IMR-90 (cell line): ENCODE measurements around the gene HLA-A. TPM values are rescaled to one million over a fixed set of nuclear protein-coding genes. Genes with fewer than 3 reads are reported as not detected.

ENCODE experiments used
- ATAC-seq: fragments of 200-7000 bp; cut with Tn5 transposase; 2 replicates; pipeline ENCODE4 v1.9.1; 2020; ENCODE audit warnings: low read depth, mild to moderate bottlenecking, moderate library complexity
- BruUV-seq: library from RNA; stranded (reverse); fragments of 400-500 nt; replicated peaks from 2 replicates; lab custom pipeline; 2021; lab: Mats Ljungman, UMichigan
- CTCF ChIA-PET: fragments of 300-600 bp; formaldehyde crosslinking; extraction: SDS; loops from one replicate; lab custom pipeline; 2021; ENCODE audit warnings: antibody characterized with exemption; lab: Yijun Ruan, JAX
- POLR2A ChIA-PET: fragments of 300-600 bp; sonication (Branson Sonifier 250); formaldehyde crosslinking; loops from one replicate; lab custom pipeline; 2022; ENCODE audit warnings: antibody characterized with exemption; ENCODE audit not compliant: unreplicated experiment; lab: Charles Lee
- DNase-seq: peaks from one replicate; pipeline ENCODE4 v3.0.0; 2013
- H2AFZ ChIP-seq: replicated peaks from 2 replicates; pipeline ENCODE3; 2013; ENCODE audit warnings: low read length, mild to moderate bottlenecking; ENCODE audit not compliant: poor library complexity
- H2AK5ac ChIP-seq: 2 replicates; pipeline ENCODE4 v1.6.1; 2013; ENCODE audit warnings: low read depth, low read length, inconsistent platforms
- H2AK9ac ChIP-seq: replicated peaks from 2 replicates; pipeline ENCODE3; 2013; ENCODE audit warnings: mild to moderate bottlenecking, low read depth, low read length, moderate library complexity; ENCODE audit not compliant: poor library complexity
- H2BK120ac ChIP-seq: 2 replicates; pipeline ENCODE4 v1.6.1; 2013; ENCODE audit warnings: low read depth, low read length, inconsistent platforms
- H2BK15ac ChIP-seq: 3 replicates; pipeline ENCODE4 v1.6.1; 2013; ENCODE audit warnings: low read depth, low read length, inconsistent platforms
- H2BK20ac ChIP-seq: 2 replicates; pipeline ENCODE4 v1.6.1; 2013; ENCODE audit warnings: low read depth, mild to moderate bottlenecking, inconsistent platforms, low read length, moderate library complexity
- H2BK5ac ChIP-seq: 2 replicates; pipeline ENCODE4 v1.6.1; 2013; ENCODE audit warnings: mild to moderate bottlenecking, low read depth, low read length, inconsistent platforms; ENCODE audit not compliant: poor library complexity, severe bottlenecking
- H3K14ac ChIP-seq: replicated peaks from 2 replicates; pipeline ENCODE4 v1.6.1; 2013; ENCODE audit warnings: low read depth, low read length, inconsistent platforms
- H3K18ac ChIP-seq: 2 replicates; pipeline ENCODE4 v1.6.1; 2013; ENCODE audit warnings: low read depth, low read length, control low read depth
- H3K23ac ChIP-seq: 2 replicates; pipeline ENCODE4 v1.6.1; 2013; ENCODE audit warnings: low read depth, low read length, inconsistent platforms
- H3K27ac ChIP-seq: 2 replicates; pipeline ENCODE4 v1.5.1; 2013; ENCODE audit warnings: mild to moderate bottlenecking, control low read depth, low read length; ENCODE audit not compliant: insufficient read depth
- H3K27me3 ChIP-seq: 2 replicates; pipeline ENCODE4 v1.6.1; 2013; ENCODE audit warnings: low read length; ENCODE audit not compliant: control insufficient read depth, insufficient read depth
- H3K36me3 ChIP-seq: 2 replicates; pipeline ENCODE4 v1.6.1; 2013; ENCODE audit warnings: low read length, mixed read lengths; ENCODE audit not compliant: control insufficient read depth, insufficient read depth
- H3K4ac ChIP-seq: 2 replicates; pipeline ENCODE4 v1.6.1; 2013; ENCODE audit warnings: low read depth, low read length, inconsistent platforms
- H3K4me1 ChIP-seq: 2 replicates; pipeline ENCODE4 v1.6.1; 2013; ENCODE audit warnings: low read length, mixed read lengths; ENCODE audit not compliant: control insufficient read depth, insufficient read depth
- H3K4me2 ChIP-seq: 2 replicates; pipeline ENCODE4 v1.6.1; 2013; ENCODE audit warnings: low read depth, mild to moderate bottlenecking, control low read depth, low read length, moderate library complexity
- H3K4me3 ChIP-seq: 2 replicates; pipeline ENCODE4 v1.5.1; 2013; ENCODE audit warnings: low read depth, mild to moderate bottlenecking, control low read depth, low read length, moderate library complexity; ENCODE audit not compliant: insufficient read depth
- H3K56ac ChIP-seq: 2 replicates; pipeline ENCODE4 v1.6.1; 2013; ENCODE audit warnings: low read length, inconsistent platforms; ENCODE audit not compliant: insufficient read depth; ENCODE audit errors: extremely low read depth
- H3K79me1 ChIP-seq, 2 experiments: 2 replicates each; pipeline ENCODE4 v1.6.1; 2013; ENCODE audit warnings: low read length in 2 of 2, inconsistent platforms in 1 of 2, low read depth in 1 of 2
- H3K9ac ChIP-seq: 2 replicates; pipeline ENCODE4 v1.6.1; 2013; ENCODE audit warnings: low read depth, low read length, control low read depth
- H3K9me1 ChIP-seq: 2 replicates; pipeline ENCODE4 v1.6.1; 2013; ENCODE audit warnings: low read length, inconsistent platforms; ENCODE audit not compliant: insufficient read depth
- H3K9me3 ChIP-seq: 2 replicates; pipeline ENCODE4 v1.6.1; 2013; ENCODE audit warnings: low read length; ENCODE audit not compliant: control insufficient read depth, insufficient read depth
- H4K20me1 ChIP-seq: 2 replicates; pipeline ENCODE4 v1.6.1; 2013; ENCODE audit warnings: low read length, inconsistent platforms; ENCODE audit not compliant: insufficient read depth
- H4K5ac ChIP-seq: 2 replicates; pipeline ENCODE4 v1.6.1; 2013; ENCODE audit warnings: mild to moderate bottlenecking, low read depth, low read length, control low read depth
- H4K8ac ChIP-seq, 2 experiments: 2 replicates each; pipeline ENCODE4 v1.6.1; 2013; ENCODE audit warnings: low read depth in 2 of 2, low read length in 2 of 2, control low read depth in 1 of 2, inconsistent platforms in 1 of 2
- H4K91ac ChIP-seq: 2 replicates; pipeline ENCODE4 v1.6.1; 2013; ENCODE audit warnings: low read depth, low read length, inconsistent platforms; ENCODE audit not compliant: insufficient read depth
- BHLHE40 ChIP-seq: fragments of 150-350 bp; IDR thresholded peaks from 2 replicates; pipeline ENCODE4 v1.6.1; 2016; ENCODE audit warnings: mild to moderate bottlenecking, low read depth, low read length
- CEBPB ChIP-seq: IDR thresholded peaks from 2 replicates; pipeline ENCODE4 v1.6.1; 2012; ENCODE audit warnings: low read depth, low read length, improper control_type of control experiment
- FOS ChIP-seq: fragments of 150-350 bp; IDR thresholded peaks from 2 replicates; pipeline ENCODE4 v1.6.1; 2016; ENCODE audit warnings: low read depth, low read length
- MAFK ChIP-seq: IDR thresholded peaks from 2 replicates; pipeline ENCODE4 v1.6.1; 2012; ENCODE audit warnings: low read depth, low read length, improper control_type of control experiment
- MAZ ChIP-seq: IDR thresholded peaks from 2 replicates; pipeline ENCODE4 v1.6.1; 2012; ENCODE audit warnings: low read depth, mild to moderate bottlenecking, low read length, improper control_type of control experiment, moderate library complexity, borderline replicate concordance
- MXI1 ChIP-seq: IDR thresholded peaks from 2 replicates; pipeline ENCODE4 v1.6.1; 2012; ENCODE audit warnings: low read depth, mild to moderate bottlenecking, low read length, moderate library complexity, borderline replicate concordance
- NFE2L2 ChIP-seq: fragments of 150-350 bp; IDR thresholded peaks from 2 replicates; pipeline ENCODE4 v1.6.1; 2016; ENCODE audit warnings: low read depth, mild to moderate bottlenecking, low read length
- POLR2A ChIP-seq: IDR thresholded peaks from 2 replicates; pipeline ENCODE4 v1.6.1; 2012; ENCODE audit warnings: mild to moderate bottlenecking, low read depth, low read length
- RAD21 ChIP-seq: IDR thresholded peaks from 2 replicates; pipeline ENCODE4 v1.6.1; 2012; ENCODE audit warnings: low read length, improper control_type of control experiment
- RCOR1 ChIP-seq: IDR thresholded peaks from 2 replicates; pipeline ENCODE4 v1.6.1; 2012; ENCODE audit warnings: mild to moderate bottlenecking, low read length, improper control_type of control experiment; ENCODE audit not compliant: insufficient replicate concordance
- RFX5 ChIP-seq: IDR thresholded peaks from 2 replicates; pipeline ENCODE4 v1.8.0; 2012; ENCODE audit warnings: low read depth, mild to moderate bottlenecking, low read length, moderate library complexity
- WGBS, 2 experiments: methylation state at CpG; one replicate each; pipeline versions ENCODE4 v1.1.5 to v1.1.7; 2013; ENCODE audit warnings: missing lambda C conversion rate in 2 of 2; ENCODE audit not compliant: insufficient read length in 1 of 2; ENCODE audit errors: extremely low coverage in 2 of 2; 5-methylcytosine and 5-hydroxymethylcytosine counted together
- dilution Hi-C: fragments of 300-500 bp; cut with HindIII; formaldehyde crosslinking; loops from one replicate; pipeline ENCODE4 v1.14.3; 2018; ENCODE audit warnings: low sequenced_read_pairs; ENCODE audit not compliant: unreplicated experiment
- in situ Hi-C: fragments of 300-500 bp; cut with MboI; formaldehyde crosslinking; loops from 3 replicates; pipeline ENCODE4 v1.14.3; 2019; ENCODE audit warnings: low sequenced_read_pairs, inconsistent platforms, mixed read lengths
- intact Hi-C: fragments of 100-400 bp; cut with micrococcal nuclease; formaldehyde crosslinking; loops from 2 replicates; pipeline ENCODE4 v1.10.0; 2022
- polyA plus RNA-seq, 3 experiments: library from polyadenylated mRNA; depleted of rRNA; stranded (reverse); fragments of >200 nt; gene quantifications; 2 replicates each; pipeline ENCODE4 v1.2.3, GENCODE V29; 2012; ENCODE audit warnings: low replicate concordance in 1 of 3
- total RNA-seq: library from RNA; depleted of rRNA; stranded (reverse); fragments of >200 nt; gene quantifications from 2 replicates; pipeline ENCODE4 v1.2.3, GENCODE V29; 2012
- TF ChIP-seq, protein P1 (sequence below): fragments of 150-350 bp; IDR thresholded peaks from 2 replicates; pipeline ENCODE4 v1.6.1; 2016; ENCODE audit warnings: low read depth, mild to moderate bottlenecking, low read length, moderate library complexity, borderline replicate concordance
- TF ChIP-seq, protein P2 (sequence below): conservative IDR thresholded peaks from 2 replicates; pipeline ENCODE4 v1.5.1; 2012; ENCODE audit warnings: mild to moderate bottlenecking, low read depth, low read length, improper control_type of control experiment
- TF ChIP-seq, protein P3 (sequence below): fragments of 150-350 bp; IDR thresholded peaks from 2 replicates; pipeline ENCODE4 v1.6.1; 2017; ENCODE audit warnings: mild to moderate bottlenecking, antibody characterized with exemption, low read length, low read depth

The HLA-A gene
- total and polyA plus RNA-seq, 2 of the 4 experiments (the other 2 are of a cell fraction), result 94.5 to 218 TPM

DNA sequence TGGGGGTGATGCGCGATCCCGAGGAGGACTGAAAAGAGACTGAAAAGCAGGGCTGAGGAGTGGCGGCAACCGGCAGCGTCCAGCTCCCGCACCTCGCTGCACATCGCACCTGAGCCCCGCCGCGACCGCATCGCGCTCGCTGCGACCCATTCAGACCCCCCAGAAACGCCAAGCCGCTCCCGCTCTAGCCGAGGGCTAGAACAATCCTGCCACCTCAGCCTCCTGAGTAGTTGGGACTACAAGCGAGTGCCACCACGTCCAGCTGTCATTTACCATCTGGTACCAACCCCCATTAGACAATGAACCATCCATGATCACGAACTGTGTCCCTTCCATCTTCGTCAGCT, 33.2 kb downstream of the HLA-A start:
- POLR2A ChIA-PET, result no interaction called here
- no peak overlapping the region; the same call in 1 of the 2 replicates for H3K14ac ChIP-seq
- H3K56ac ChIP-seq, result no peak overlapping the region
- H3K9me1 ChIP-seq, result peaks cover 2% of the 10 kb centered on the region; the same call in 1 of the 2 replicates
- H2AFZ ChIP-seq, result peak overlapping the region; percentile 63
- dilution Hi-C loops, result no loop called here
- H2BK5ac ChIP-seq, result no peak overlapping the region
- H3K27me3 ChIP-seq, result peaks cover 15% of the 10 kb centered on the region
- peak overlapping the region; percentile 45 for H3K23ac ChIP-seq
- H3K9me3 ChIP-seq, result no peaks in the 10 kb centered on the region
- no peaks in the 10 kb centered on the region; the same call in 1 of the 2 replicates for H3K4me1 ChIP-seq
- no peak overlapping the region for H3K27ac ChIP-seq
- H2BK120ac ChIP-seq, result no peak overlapping the region
- no peak overlapping the region for H4K91ac ChIP-seq
- ATAC-seq (no peak), DNase-seq (no peak)
- no peak overlapping the region for H2BK20ac ChIP-seq
- CTCF ChIA-PET, result no interaction called here
- H4K20me1 ChIP-seq, result no peaks in the 10 kb centered on the region
- TF ChIP-seq, protein P1, sequence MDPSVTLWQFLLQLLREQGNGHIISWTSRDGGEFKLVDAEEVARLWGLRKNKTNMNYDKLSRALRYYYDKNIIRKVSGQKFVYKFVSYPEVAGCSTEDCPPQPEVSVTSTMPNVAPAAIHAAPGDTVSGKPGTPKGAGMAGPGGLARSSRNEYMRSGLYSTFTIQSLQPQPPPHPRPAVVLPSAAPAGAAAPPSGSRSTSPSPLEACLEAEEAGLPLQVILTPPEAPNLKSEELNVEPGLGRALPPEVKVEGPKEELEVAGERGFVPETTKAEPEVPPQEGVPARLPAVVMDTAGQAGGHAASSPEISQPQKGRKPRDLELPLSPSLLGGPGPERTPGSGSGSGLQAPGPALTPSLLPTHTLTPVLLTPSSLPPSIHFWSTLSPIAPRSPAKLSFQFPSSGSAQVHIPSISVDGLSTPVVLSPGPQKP, result no peak
- TF ChIP-seq CEBPB (no peak), FOS (no peak), BHLHE40 (no peak), MXI1 (no peak), RFX5 (no peak), POLR2A (no peak), MAFK (no peak), RAD21 (no peak), NFE2L2 (no peak), MAZ (no peak), RCOR1 (no peak)
- TF ChIP-seq, protein P2, sequence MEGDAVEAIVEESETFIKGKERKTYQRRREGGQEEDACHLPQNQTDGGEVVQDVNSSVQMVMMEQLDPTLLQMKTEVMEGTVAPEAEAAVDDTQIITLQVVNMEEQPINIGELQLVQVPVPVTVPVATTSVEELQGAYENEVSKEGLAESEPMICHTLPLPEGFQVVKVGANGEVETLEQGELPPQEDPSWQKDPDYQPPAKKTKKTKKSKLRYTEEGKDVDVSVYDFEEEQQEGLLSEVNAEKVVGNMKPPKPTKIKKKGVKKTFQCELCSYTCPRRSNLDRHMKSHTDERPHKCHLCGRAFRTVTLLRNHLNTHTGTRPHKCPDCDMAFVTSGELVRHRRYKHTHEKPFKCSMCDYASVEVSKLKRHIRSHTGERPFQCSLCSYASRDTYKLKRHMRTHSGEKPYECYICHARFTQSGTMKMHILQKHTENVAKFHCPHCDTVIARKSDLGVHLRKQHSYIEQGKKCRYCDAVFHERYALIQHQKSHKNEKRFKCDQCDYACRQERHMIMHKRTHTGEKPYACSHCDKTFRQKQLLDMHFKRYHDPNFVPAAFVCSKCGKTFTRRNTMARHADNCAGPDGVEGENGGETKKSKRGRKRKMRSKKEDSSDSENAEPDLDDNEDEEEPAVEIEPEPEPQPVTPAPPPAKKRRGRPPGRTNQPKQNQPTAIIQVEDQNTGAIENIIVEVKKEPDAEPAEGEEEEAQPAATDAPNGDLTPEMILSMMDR, result no peak
- TF ChIP-seq, protein P3, sequence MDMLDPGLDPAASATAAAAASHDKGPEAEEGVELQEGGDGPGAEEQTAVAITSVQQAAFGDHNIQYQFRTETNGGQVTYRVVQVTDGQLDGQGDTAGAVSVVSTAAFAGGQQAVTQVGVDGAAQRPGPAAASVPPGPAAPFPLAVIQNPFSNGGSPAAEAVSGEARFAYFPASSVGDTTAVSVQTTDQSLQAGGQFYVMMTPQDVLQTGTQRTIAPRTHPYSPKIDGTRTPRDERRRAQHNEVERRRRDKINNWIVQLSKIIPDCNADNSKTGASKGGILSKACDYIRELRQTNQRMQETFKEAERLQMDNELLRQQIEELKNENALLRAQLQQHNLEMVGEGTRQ, result no peak
- no peaks in the 10 kb centered on the region; a peak in 1 of 4 replicates for H3K79me1 ChIP-seq
- H3K18ac ChIP-seq, result no peak overlapping the region
- no peak overlapping the region for H3K4ac ChIP-seq
- intact Hi-C loops, result no loop called here
- no peak overlapping the region for H2AK9ac ChIP-seq
- no TSS peak for BruUV-seq
- no peak overlapping the region for H3K9ac ChIP-seq
- in situ Hi-C loops, result no loop called here
- H2AK5ac ChIP-seq, result 0 out of 2 replicates have a peak overlapping the region, but pooled peaks have one; percentile 50
- no peak overlapping the region for H4K5ac ChIP-seq
- H3K4me3 ChIP-seq, result no peak overlapping the region; the same call in 1 of the 2 replicates
- H2BK15ac ChIP-seq, result no peak overlapping the region
- H3K4me2 ChIP-seq, result peak overlapping the region; percentile 42; the same call in 1 of the 2 replicates
- H3K36me3 ChIP-seq, result no peaks in the 10 kb centered on the region
- WGBS, 2 experiments, result 23% methylated on average over 6 of the region's 25 CpGs; no CpG with 5 or more reads in 1 of the 2 experiments
- H4K8ac ChIP-seq, result no peak overlapping the region
